ENCODE results near the gene MAN2C1.

DNA sequence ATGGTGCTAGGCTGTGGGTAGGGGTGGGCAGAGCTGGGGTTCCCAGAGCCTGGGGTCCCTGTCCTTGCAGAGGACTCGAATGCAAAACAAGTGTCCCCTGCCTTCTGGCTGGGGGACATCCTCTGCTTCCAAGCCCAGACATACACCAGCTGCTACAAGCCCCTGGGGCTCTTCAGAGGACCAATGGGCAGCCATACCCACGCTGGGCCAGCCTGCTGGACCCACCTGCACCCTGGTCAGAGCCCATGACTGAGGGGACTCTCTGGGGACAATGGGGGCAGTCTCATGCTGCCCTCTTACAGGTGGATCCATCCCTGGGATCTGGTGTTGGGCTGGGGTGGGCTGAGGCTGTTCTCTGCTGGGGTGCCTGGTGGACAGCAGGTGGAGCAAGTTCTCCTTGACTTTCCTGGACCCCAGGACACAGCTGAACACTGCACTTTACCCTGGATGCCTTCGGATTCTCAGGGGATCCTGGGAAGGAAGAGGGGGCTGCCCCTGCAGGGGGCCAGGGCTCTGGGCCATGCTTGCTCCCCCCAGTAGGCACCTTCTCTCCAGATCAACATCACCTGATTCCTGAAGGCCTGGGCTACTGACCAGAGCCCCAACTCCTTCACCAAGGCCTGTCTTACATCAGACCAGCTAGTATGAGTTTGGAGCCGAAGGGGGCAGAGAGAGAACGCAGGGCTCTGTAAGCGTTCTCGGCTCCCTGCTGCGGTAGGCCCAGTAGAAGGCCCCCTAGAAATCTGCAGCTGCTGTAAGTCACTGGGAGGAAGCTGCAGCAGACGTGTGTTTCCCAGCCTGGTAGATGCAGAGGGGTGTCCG is 39.7 kb downstream of the MAN2C1 start:
- TF ChIP-seq, protein P1, sequence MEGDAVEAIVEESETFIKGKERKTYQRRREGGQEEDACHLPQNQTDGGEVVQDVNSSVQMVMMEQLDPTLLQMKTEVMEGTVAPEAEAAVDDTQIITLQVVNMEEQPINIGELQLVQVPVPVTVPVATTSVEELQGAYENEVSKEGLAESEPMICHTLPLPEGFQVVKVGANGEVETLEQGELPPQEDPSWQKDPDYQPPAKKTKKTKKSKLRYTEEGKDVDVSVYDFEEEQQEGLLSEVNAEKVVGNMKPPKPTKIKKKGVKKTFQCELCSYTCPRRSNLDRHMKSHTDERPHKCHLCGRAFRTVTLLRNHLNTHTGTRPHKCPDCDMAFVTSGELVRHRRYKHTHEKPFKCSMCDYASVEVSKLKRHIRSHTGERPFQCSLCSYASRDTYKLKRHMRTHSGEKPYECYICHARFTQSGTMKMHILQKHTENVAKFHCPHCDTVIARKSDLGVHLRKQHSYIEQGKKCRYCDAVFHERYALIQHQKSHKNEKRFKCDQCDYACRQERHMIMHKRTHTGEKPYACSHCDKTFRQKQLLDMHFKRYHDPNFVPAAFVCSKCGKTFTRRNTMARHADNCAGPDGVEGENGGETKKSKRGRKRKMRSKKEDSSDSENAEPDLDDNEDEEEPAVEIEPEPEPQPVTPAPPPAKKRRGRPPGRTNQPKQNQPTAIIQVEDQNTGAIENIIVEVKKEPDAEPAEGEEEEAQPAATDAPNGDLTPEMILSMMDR (IDR thresholded peaks at IDR 0.05; ENCODE audit: insufficient read depth, low read depth, low read length): no peak
- no peak for TF ChIP-seq EZH2 (IDR thresholded peaks at IDR 0.05; ENCODE audit: insufficient read depth, low read length)
